ENCODE measurements around the gene NR3C2.

DNA sequence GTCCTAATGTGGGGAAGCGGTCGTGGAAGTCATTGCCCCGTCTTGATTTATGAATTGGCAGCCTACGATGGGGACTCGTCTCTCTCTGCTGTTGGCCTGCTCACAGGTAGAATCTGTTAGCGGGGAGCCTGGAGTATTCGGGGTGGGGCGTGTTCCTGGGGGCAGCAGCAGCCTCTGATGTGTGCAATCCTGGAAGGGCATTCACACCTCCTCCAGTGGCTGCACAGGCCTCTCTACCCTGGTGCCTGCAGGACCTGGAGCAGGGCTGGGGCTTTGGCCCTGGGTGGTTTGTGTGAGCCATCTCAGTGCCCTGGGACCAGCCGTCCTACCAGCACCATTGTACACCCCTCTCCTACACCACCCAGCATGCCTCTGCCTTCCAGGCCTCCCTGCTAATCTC lies 369.4 kb downstream of the NR3C2 start:
- TF ChIP-seq, protein P1, sequence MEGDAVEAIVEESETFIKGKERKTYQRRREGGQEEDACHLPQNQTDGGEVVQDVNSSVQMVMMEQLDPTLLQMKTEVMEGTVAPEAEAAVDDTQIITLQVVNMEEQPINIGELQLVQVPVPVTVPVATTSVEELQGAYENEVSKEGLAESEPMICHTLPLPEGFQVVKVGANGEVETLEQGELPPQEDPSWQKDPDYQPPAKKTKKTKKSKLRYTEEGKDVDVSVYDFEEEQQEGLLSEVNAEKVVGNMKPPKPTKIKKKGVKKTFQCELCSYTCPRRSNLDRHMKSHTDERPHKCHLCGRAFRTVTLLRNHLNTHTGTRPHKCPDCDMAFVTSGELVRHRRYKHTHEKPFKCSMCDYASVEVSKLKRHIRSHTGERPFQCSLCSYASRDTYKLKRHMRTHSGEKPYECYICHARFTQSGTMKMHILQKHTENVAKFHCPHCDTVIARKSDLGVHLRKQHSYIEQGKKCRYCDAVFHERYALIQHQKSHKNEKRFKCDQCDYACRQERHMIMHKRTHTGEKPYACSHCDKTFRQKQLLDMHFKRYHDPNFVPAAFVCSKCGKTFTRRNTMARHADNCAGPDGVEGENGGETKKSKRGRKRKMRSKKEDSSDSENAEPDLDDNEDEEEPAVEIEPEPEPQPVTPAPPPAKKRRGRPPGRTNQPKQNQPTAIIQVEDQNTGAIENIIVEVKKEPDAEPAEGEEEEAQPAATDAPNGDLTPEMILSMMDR (IDR thresholded peaks at IDR 0.05; ENCODE audit: poor library complexity, severe bottlenecking) = no peak
- TF ChIP-seq EP300 (conservative IDR thresholded peaks at IDR 0.05; ENCODE audit: poor library complexity, severe bottlenecking) (no peak), TAF1 (IDR thresholded peaks at IDR 0.05; ENCODE audit: low read depth) (no peak), POLR2AphosphoS5 (IDR thresholded peaks at IDR 0.05) (no peak)

Measured in neural cell (in vitro differentiated cells).